CD14-positive monocyte (primary cell): Measurements from ENCODE around the gene PCDHGC3. TPM values are rescaled to one million over a fixed set of nuclear protein-coding genes. Genes with fewer than 3 reads are reported as not detected.

Source experiments
- DNase-seq, 3 donors: peaks; one replicate each; pipeline ENCODE4 v3.0.0-alpha.2; 2011 to 2022
- H2AFZ ChIP-seq: 2 replicates; pipeline ENCODE4 v1.6.0; 2012; ENCODE audit warnings: mild to moderate bottlenecking, low read depth, low read length, inconsistent platforms; ENCODE audit not compliant: insufficient read depth, poor library complexity, severe bottlenecking
- H3K27ac ChIP-seq, 2 donors: 1 replicate in 1 of 2; 2 replicates in 1 of 2; pipeline ENCODE4 v1.5.1; 2012 to 2013; ENCODE audit warnings: low read length in 2 of 2, control low read depth in 1 of 2, inconsistent platforms in 1 of 2, low read depth in 1 of 2, mild to moderate bottlenecking in 1 of 2
- H3K27me3 ChIP-seq, 2 donors: one replicate each; pipeline versions ENCODE4 v1.6.0 to v1.6.1; 2011 to 2013; ENCODE audit warnings: low read length in 2 of 2; ENCODE audit not compliant: control insufficient read depth in 2 of 2, insufficient read depth in 2 of 2
- H3K36me3 ChIP-seq, 2 donors: replicated peaks in 1 of 2; 1 replicate in 1 of 2; 2 replicates in 1 of 2; pipeline versions ENCODE4 v1.5.1 to v1.6.1; 2012 to 2013; ENCODE audit warnings: low read length in 2 of 2, control low read depth in 1 of 2, inconsistent platforms in 1 of 2, mild to moderate bottlenecking in 1 of 2; ENCODE audit not compliant: insufficient read depth in 2 of 2, control insufficient read depth in 1 of 2
- H3K4me1 ChIP-seq, 2 donors: 1 replicate in 1 of 2; 2 replicates in 1 of 2; pipeline versions ENCODE4 v1.5.1 to v1.6.1; 2012 to 2013; ENCODE audit warnings: low read length in 2 of 2, control low read depth in 1 of 2, inconsistent platforms in 1 of 2, mild to moderate bottlenecking in 1 of 2, moderate library complexity in 1 of 2; ENCODE audit not compliant: insufficient read depth in 2 of 2, control insufficient read depth in 1 of 2
- H3K4me2 ChIP-seq: replicated peaks from 2 replicates; pipeline ENCODE3; 2012; ENCODE audit warnings: low read length, moderate library complexity, mild to moderate bottlenecking; ENCODE audit not compliant: poor library complexity, severe bottlenecking; ENCODE audit errors: extremely low read depth
- H3K4me3 ChIP-seq, 3 experiments: fragments of 200-600 bp in 1 of 3; sonication (generic) in 1 of 3; replicated peaks in 1 of 3; 1 replicate in 2 of 3; 2 replicates in 1 of 3; pipeline ENCODE4 v1.5.1; 2011 to 2013; ENCODE audit warnings: low read length in 3 of 3, mild to moderate bottlenecking in 3 of 3, control low read depth in 2 of 3, low read depth in 2 of 3, inconsistent platforms in 1 of 3, moderate library complexity in 1 of 3
- H3K79me2 ChIP-seq: 2 replicates; pipeline ENCODE4 v1.6.0; 2012; ENCODE audit warnings: mild to moderate bottlenecking, control low read depth, inconsistent platforms, low read length, moderate library complexity; ENCODE audit not compliant: insufficient read depth
- H3K9ac ChIP-seq: 2 replicates; pipeline ENCODE4 v1.6.0; 2017; ENCODE audit warnings: low read length, mild to moderate bottlenecking; ENCODE audit not compliant: insufficient read depth, poor library complexity, severe bottlenecking
- H3K9me3 ChIP-seq, 2 donors: replicated peaks in 1 of 2; 1 replicate in 1 of 2; 2 replicates in 1 of 2; pipeline versions ENCODE4 v1.5.1 to v1.6.1; 2012 to 2013; ENCODE audit warnings: low read length in 2 of 2, control low read depth in 1 of 2; ENCODE audit not compliant: control insufficient read depth in 1 of 2, insufficient read depth in 1 of 2
- H4K20me1 ChIP-seq: 2 replicates; pipeline ENCODE4 v1.6.0; 2012; ENCODE audit warnings: mild to moderate bottlenecking, low read length, control low read depth, moderate library complexity; ENCODE audit not compliant: insufficient read depth
- H3K27ac Mint-ChIP-seq, 7 donors: one replicate each; pipeline ENCODE4 v1.8.0; 2020; ENCODE audit warnings: mild to moderate bottlenecking in 7 of 7, mixed read lengths in 7 of 7, moderate library complexity in 6 of 7, inconsistent platforms in 2 of 7
- H3K27me3 Mint-ChIP-seq, 3 donors: one replicate each; pipeline ENCODE4 v1.8.0; 2021 to 2022; ENCODE audit warnings: low read depth in 3 of 3, mild to moderate bottlenecking in 3 of 3, mixed read lengths in 3 of 3, moderate library complexity in 3 of 3, inconsistent platforms in 1 of 3
- H3K36me3 Mint-ChIP-seq, 2 donors: one replicate each; pipeline ENCODE4 v1.8.0; 2020; ENCODE audit warnings: mixed read lengths in 2 of 2, inconsistent platforms in 1 of 2, mild to moderate bottlenecking in 1 of 2
- H3K4me1 Mint-ChIP-seq: one replicate; pipeline ENCODE4 v1.8.0; 2020; ENCODE audit warnings: mild to moderate bottlenecking, mixed read lengths
- H3K4me3 Mint-ChIP-seq, 2 donors: one replicate each; pipeline ENCODE4 v1.8.0; 2020; ENCODE audit warnings: mild to moderate bottlenecking in 2 of 2, mixed read lengths in 2 of 2, moderate library complexity in 1 of 2
- H3K9me3 Mint-ChIP-seq, 7 donors: one replicate each; pipeline ENCODE4 v1.8.0; 2020 to 2022; ENCODE audit warnings: mixed read lengths in 7 of 7, mild to moderate bottlenecking in 6 of 7, moderate library complexity in 6 of 7, inconsistent platforms in 2 of 7
- CTCF ChIP-seq: fragments of 200-600 bp; IDR thresholded peaks from one replicate; pipeline ENCODE4 v1.8.0; 2022; ENCODE audit warnings: antibody characterized with exemption, mild to moderate bottlenecking
- WGBS: methylation state at CpG from one replicate; pipeline ENCODE4 v1.1.5; 2013; ENCODE audit warnings: missing lambda C conversion rate; ENCODE audit not compliant: insufficient coverage; 5-methylcytosine and 5-hydroxymethylcytosine counted together
- intact Hi-C, 2 donors: fragments of 100-400 bp; cut with micrococcal nuclease; formaldehyde crosslinking; loops; one replicate each; pipeline versions ENCODE4 v1.15.0 to v1.15.1; 2023
- polyA plus RNA-seq, 3 donors: library from polyadenylated mRNA; depleted of rRNA in 1 of 3; unstranded in 2 of 3; stranded (reverse) in 1 of 3; fragments of 300-500 nt in 2 of 3; fragments of >200 nt in 1 of 3; fragmentation: Illumina TruSeq in 2 of 3; gene quantifications; 1 replicate in 2 of 3; 2 replicates in 1 of 3; pipeline ENCODE4 v1.2.3, GENCODE V29; 2012 to 2021

PCDHGC3 gene
- polyA plus RNA-seq, 3 donors = 0.33 TPM; not detected in 2

GRCh38 chr5:141493500-141494422 lies 18.0 kb downstream of the PCDHGC3 start:
- Histone ChIP-seq H3K4me2 (no peak overlapping the region), H2AFZ (no peak overlapping the region), H3K27ac (no peak overlapping the region), H3K27me3 (peaks cover 38 to 80% of the 10 kb centered on the region in 2 donors), H3K9ac (no peak overlapping the region), H3K4me3 (no peak overlapping the region), H3K36me3 (no peaks in the 10 kb centered on the region), H3K79me2 (no peaks in the 10 kb centered on the region), H3K4me1 (peaks cover 13 to 15% of the 10 kb centered on the region in 2 donors), H4K20me1 (no peaks in the 10 kb centered on the region), H3K9me3 (peaks cover 3 to 30% of the 10 kb centered on the region in 2 donors)
- no peak overlapping the region for H3K27ac Mint-ChIP-seq
- DNase-seq = no peak
- no peaks in the 10 kb centered on the region for H3K36me3 Mint-ChIP-seq
- WGBS = 90% methylated on average over 3 of the region's 10 CpGs
- H3K9me3 Mint-ChIP-seq = peaks cover 0 to 24% (median 7%) of the 10 kb centered on the region in 7 donors
- intact Hi-C loops = no loop called here
- H3K4me1 Mint-ChIP-seq = peaks cover 14% of the 10 kb centered on the region
- H3K27me3 Mint-ChIP-seq = peaks cover 75 to 90% (median 75%) of the 10 kb centered on the region in 3 donors
- TF ChIP-seq CTCF = no peak
- H3K4me3 Mint-ChIP-seq = peak overlapping the region; percentile 34 to 39

GRCh38 chr5:141494761-141495452 lies 19.1 kb downstream of the PCDHGC3 start:
- H3K27ac Mint-ChIP-seq = no peak overlapping the region
- peaks cover 0 to 24% (median 7%) of the 10 kb centered on the region in 7 donors for H3K9me3 Mint-ChIP-seq
- H3K27me3 ChIP-seq = peaks cover 38 to 70% of the 10 kb centered on the region in 2 donors
- intact Hi-C loops = no loop called here
- H3K36me3 ChIP-seq = no peaks in the 10 kb centered on the region
- no peaks in the 10 kb centered on the region for H3K79me2 ChIP-seq
- 61% methylated on average over 9 of the region's 22 CpGs for WGBS
- H3K4me1 ChIP-seq = peaks cover 13 to 15% of the 10 kb centered on the region in 2 donors
- no peak overlapping the region for H3K4me3 ChIP-seq
- no peak for DNase-seq
- no peaks in the 10 kb centered on the region for H3K36me3 Mint-ChIP-seq
- no peak overlapping the region for H3K9ac ChIP-seq
- H4K20me1 ChIP-seq = no peaks in the 10 kb centered on the region
- H3K27me3 Mint-ChIP-seq = peaks cover 69 to 83% (median 69%) of the 10 kb centered on the region in 3 donors
- no peak overlapping the region for H3K27ac ChIP-seq
- peaks cover 14% of the 10 kb centered on the region for H3K4me1 Mint-ChIP-seq
- peaks cover 3 to 30% of the 10 kb centered on the region in 2 donors for H3K9me3 ChIP-seq
- H3K4me2 ChIP-seq = no peak overlapping the region
- no peak for TF ChIP-seq CTCF
- no peak overlapping the region for H2AFZ ChIP-seq
- peak overlapping the region in 1 of 2 donors; percentile 69 for H3K4me3 Mint-ChIP-seq
